ENCODE results near the gene SERP2. TPM values are rescaled to one million over a fixed set of nuclear protein-coding genes. Genes with fewer than 3 reads are reported as not detected.

SERP2 gene
- total RNA-seq, 1 experiment from 2014 or later, result 1.8 TPM

DNA sequence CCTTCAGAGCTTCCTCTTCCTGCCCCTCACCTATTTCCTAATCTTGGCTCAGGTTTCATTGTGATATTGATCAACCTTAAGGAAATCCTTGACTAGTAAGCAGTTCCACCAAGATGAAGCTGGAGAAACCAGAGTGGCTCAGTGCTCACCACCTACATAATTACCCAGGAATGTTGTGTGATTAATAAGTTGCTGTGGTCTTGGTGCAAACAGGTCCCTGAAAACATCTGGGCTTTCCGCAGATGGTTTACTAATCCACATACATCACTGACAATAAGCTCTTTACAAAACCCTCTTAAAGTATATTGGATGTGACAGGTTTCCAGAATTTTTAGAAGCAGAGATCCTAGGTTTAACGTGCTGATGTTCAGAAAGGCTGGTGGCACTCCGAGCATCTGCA, 8.6 kb upstream of the SERP2 start:
- no peak overlapping the region for H2BK5ac ChIP-seq (ENCODE audit: insufficient read length, low read length)
- no peaks in the 10 kb centered on the region for H4K20me1 ChIP-seq (ENCODE audit: control insufficient read depth, insufficient read depth, insufficient read length)
- H3K18ac ChIP-seq (ENCODE audit: insufficient read length, low read depth, low read length), result no peak overlapping the region
- H3K27ac ChIP-seq (ENCODE audit: insufficient read length, low read depth, low read length), result no peak overlapping the region
- H3K4me2 ChIP-seq (ENCODE audit: insufficient read depth, insufficient read length, low read length), result no peak overlapping the region
- no peaks in the 10 kb centered on the region for H3K27me3 ChIP-seq (ENCODE audit: insufficient read depth, low read length)
- no peak for DNase-seq
- no peak overlapping the region for H2AK5ac ChIP-seq (ENCODE audit: insufficient read length, low read length)
- no CpG with 5 or more reads among the region's 3 CpGs for WGBS (ENCODE audit: extremely low coverage, insufficient read length, low lambda C conversion rate)
- no peak overlapping the region for H3K56ac ChIP-seq (ENCODE audit: insufficient read length, low read depth, low read length)
- H3K4me1 Mint-ChIP-seq, result peaks cover 0 to 4% of the 10 kb centered on the region in 2 experiments; a peak in 2 of 4 replicates
- H4K91ac ChIP-seq (ENCODE audit: insufficient read length, low read depth, low read length), result no peak overlapping the region
- H3K27ac Mint-ChIP-seq, result no peak overlapping the region; a peak in 1 of 7 replicates
- no peak overlapping the region for H2BK15ac ChIP-seq (ENCODE audit: low read depth, low read length)
- no peaks in the 10 kb centered on the region for H3K23me2 ChIP-seq (ENCODE audit: insufficient read length, low read depth, low read length, poor library complexity, severe bottlenecking)
- H3K9me3 Mint-ChIP-seq, result no peaks in the 10 kb centered on the region
- no peak for TF ChIP-seq CTCF (conservative IDR thresholded peaks at IDR 0.05)
- no peak overlapping the region for H2BK20ac ChIP-seq (ENCODE audit: low read depth, low read length, poor library complexity, severe bottlenecking)
- no peak overlapping the region for H3K4ac ChIP-seq (ENCODE audit: low read depth, low read length)
- no peaks in the 10 kb centered on the region; the same call in none of the 2 replicates for H3K27me3 Mint-ChIP-seq (ENCODE audit: low read depth)
- H3K79me2 ChIP-seq (ENCODE audit: insufficient read depth, low read length), result no peaks in the 10 kb centered on the region
- H3T11ph ChIP-seq (ENCODE audit: low read length), result no peak overlapping the region
- H4K8ac ChIP-seq (replicated peaks; ENCODE audit: insufficient read length, low read depth, low read length), result no peak overlapping the region
- H3K23ac ChIP-seq (ENCODE audit: insufficient read length, low read depth, low read length), result no peak overlapping the region
- no peaks in the 10 kb centered on the region for H3K4me1 ChIP-seq (ENCODE audit: insufficient read depth, low read length)
- no peak overlapping the region for H3K9ac ChIP-seq (ENCODE audit: extremely low read depth, insufficient read length, low read length)
- no peak overlapping the region for H2BK120ac ChIP-seq (ENCODE audit: low read depth, low read length, poor library complexity, severe bottlenecking)
- H3K14ac ChIP-seq (ENCODE audit: insufficient read depth, low read length), result no peak overlapping the region
- H3K9me3 ChIP-seq (ENCODE audit: control insufficient read depth, low read depth, low read length), result no peaks in the 10 kb centered on the region
- H3K4me3 Mint-ChIP-seq, result no peak overlapping the region
- H4K5ac ChIP-seq (ENCODE audit: insufficient read length, low read depth, low read length), result no peak overlapping the region
- no peak overlapping the region for H2BK12ac ChIP-seq (ENCODE audit: insufficient read length, low read depth, low read length)
- H3K79me1 ChIP-seq (ENCODE audit: insufficient read depth, low read depth, low read length, poor library complexity, severe bottlenecking), result no peaks in the 10 kb centered on the region
- H2AFZ ChIP-seq (ENCODE audit: low read length), result no peak overlapping the region
- no peaks in the 10 kb centered on the region for H3K36me3 Mint-ChIP-seq (ENCODE audit: insufficient read depth in 1 of 3, low read depth in 3 of 3)
